Liver (tissue), 3 donors: Measurements from ENCODE around the gene FKBP1B.

Source experiments
- CTCF ChIP-seq: fragments of 150-350 bp; IDR thresholded peaks from 2 replicates; pipeline ENCODE4 v1.5.1; 2017; ENCODE audit warnings: improper control_type of control experiment, low read depth, low read length; ENCODE audit not compliant: missing input control
- GABPA ChIP-seq, 2 donors: IDR thresholded peaks in 1 of 2; conservative IDR thresholded peaks in 1 of 2; 2 replicates each; pipeline ENCODE4 v1.6.1; 2016; ENCODE audit warnings: antibody characterized with exemption in 2 of 2, mild to moderate bottlenecking in 1 of 2, moderate library complexity in 1 of 2
- MAX ChIP-seq: IDR thresholded peaks from 2 replicates; pipeline ENCODE4 v1.6.1; 2016; ENCODE audit warnings: antibody characterized with exemption
- RAD21 ChIP-seq, 2 donors: IDR thresholded peaks; 2 replicates each; pipeline ENCODE4 v1.6.1; 2016; ENCODE audit warnings: antibody characterized with exemption in 2 of 2, mild to moderate bottlenecking in 2 of 2
- SP1 ChIP-seq: IDR thresholded peaks from 2 replicates; pipeline ENCODE4 v1.6.1; 2018; ENCODE audit warnings: antibody characterized with exemption, mild to moderate bottlenecking
- TAF1 ChIP-seq: conservative IDR thresholded peaks from 2 replicates; pipeline ENCODE4 v1.6.1; 2016; ENCODE audit warnings: antibody characterized with exemption, mild to moderate bottlenecking
- donor health status: healthy.
- donor health status: healthy.

GRCh38 chr2:24010477-24011249 is 38.9 kb upstream of the FKBP1B start:
- TF ChIP-seq GABPA (IDR thresholded peaks at IDR 0.05 in 1 of 2, conservative IDR thresholded peaks at IDR 0.05 in 1 of 2) (no peak), SP1 (no peak), TAF1 (no peak), CTCF (no peak), MAX (no peak), RAD21 (IDR thresholded peaks at IDR 0.05) (no peak)
